ENCODE data around the gene PLEKHA5.

GRCh38 chr12:19155981-19156734 lies 26.6 kb downstream of the PLEKHA5 start:
- no peak for TF ChIP-seq CTCF (IDR thresholded peaks at IDR 0.05; ENCODE audit: low read length)
- no peak for TF ChIP-seq EZH2 (IDR thresholded peaks at IDR 0.05; ENCODE audit: borderline replicate concordance, low read length)

All from OCI-LY1 (cell line).